Stimulated activated CD4-positive, alpha-beta T cell treated with anti-CD3 and anti-CD28 coated beads, Interleukin-15, amount 100 ng/mL, for 24 hours (primary cell): Measurements from ENCODE around the gene CDH3.

ENCODE experiments used
- DNase-seq: peaks from one replicate; pipeline ENCODE4 v3.0.0-alpha.2; 2020

CDH3 gene

GRCh38 chr16:68739964-68740627 is 95.0 kb downstream of the CDH3 start:
- DNase-seq: no peak

- no peak for DNase-seq
Observed at GRCh38 chr16:68740628-68741346, 95.7 kb downstream of the CDH3 start.

GRCh38 chr16:68743664-68744063 is 98.6 kb downstream of the CDH3 start:
- no peak for DNase-seq

- DNase-seq: no peak
Observed at GRCh38 chr16:68744744-68745280, 99.7 kb downstream of the CDH3 start.

- DNase-seq: no peak
Observed at GRCh38 chr16:68746951-68747350, 101.8 kb downstream of the CDH3 start.

GRCh38 chr16:68749432-68749831 is 104.3 kb downstream of the CDH3 start:
- no peak for DNase-seq
